Pancreas (tissue), 10 donors: ENCODE data around the gene B9D2. TPM values are rescaled to one million over a fixed set of nuclear protein-coding genes. Genes with fewer than 3 reads are reported as not detected.

Experiments used
- ATAC-seq, 4 donors: fragments of 200-7000 bp; cut with Tn5 transposase; one replicate each; pipeline versions ENCODE4 v1.8.0 to v1.9.1; 2020; ENCODE audit warnings: mild to moderate bottlenecking in 4 of 4, moderate library complexity in 4 of 4
- DNase-seq, 6 donors: peaks; one replicate each; pipeline ENCODE4 v3.0.0-alpha.2; 2020
- FAIRE-seq: peaks from 2 replicates; lab custom pipeline; 2012; peaks lifted over from hg19 to GRCh38; lab: Jason Lieb, UNC
- H3K27ac ChIP-seq, 4 donors: fragments of 200-600 bp; sonication (generic); 1 replicate in 3 of 4; 2 replicates in 1 of 4; pipeline versions ENCODE4 v1.5.0 to v1.8.0; 2020
- H3K27me3 ChIP-seq, 4 donors: fragments of 200-600 bp; one replicate each; pipeline ENCODE4 v1.8.0; 2021
- H3K36me3 ChIP-seq, 3 donors: fragments of 200-600 bp; sonication (generic) in 1 of 3; one replicate each; pipeline versions ENCODE4 v1.5.0 to v1.8.0; 2020 to 2021
- H3K4me1 ChIP-seq, 3 donors: fragments of 200-600 bp; one replicate each; pipeline ENCODE4 v1.8.0; 2021
- H3K4me3 ChIP-seq, 4 donors: fragments of 200-600 bp; sonication (generic) in 2 of 4; one replicate each; pipeline versions ENCODE4 v1.5.0 to v1.8.0; 2020 to 2021
- H3K9me3 ChIP-seq, 4 donors: fragments of 200-600 bp; one replicate each; pipeline ENCODE4 v1.8.0; 2021
- CTCF ChIP-seq, 4 donors: fragments of 200-600 bp; sonication (generic) in 3 of 4; IDR thresholded peaks; one replicate each; pipeline versions ENCODE4 v1.5.0 to v1.8.0; 2021; ENCODE audit warnings: antibody characterized with exemption in 4 of 4
- WGBS, 2 donors: extraction: QIAGEN DNeasy Blood & Tissue Kit; methylation state at CpG; one replicate each; pipeline ENCODE4 v1.1.7; 2013; 5-methylcytosine and 5-hydroxymethylcytosine counted together
- intact Hi-C, 3 donors: fragments of 100-400 bp; cut with DNase I; formaldehyde crosslinking; loops; one replicate each; pipeline versions ENCODE4 v1.11.1 to v1.14.2; 2022
- polyA plus RNA-seq, 2 donors: library from polyadenylated mRNA; stranded (reverse); fragments of 200-250 nt; gene quantifications; one replicate each; pipeline ENCODE4 v1.2.3, GENCODE V29; 2013
- total RNA-seq, 6 donors: library from RNA; stranded (reverse); fragmentation: NEBNext Ultra II Directional in 4 of 6; extraction: Animal tissue kit (Norgen Biotek cat#: 25700) in 4 of 6; gene quantifications; one replicate each; pipeline versions ENCODE4 v1.2.1 to v1.2.4, GENCODE V29; 2021 to 2023
- donor health status: healthy with polysubstance abuse.
- donor health status: DM: no; HTN: no; CAD: no; lungs with moderate emphysema.
- donor health status: DM: no; HTN: no; CAD: no.
- donor health status: control.
- donor health status: control.
- donor health status: Bipolar disorder and iron deficiency.
- donor health status: DM: yes; HTN: yes; CAD: no.
- donor health status: DM: no; HTN: no; CAD: no.
- donor health status: DM: no; HTN: no; CAD: no.
- donor health status: DM: yes; HTN: yes; CAD: no.

Gene B9D2
- total and polyA plus RNA-seq, 8 donors, result 1.5 to 7.5 (median 3.1) TPM

GRCh38 chr19:41307954-41308449 lies 55.9 kb downstream of the B9D2 start:
- 42% methylated on average over 4 of the region's 4 CpGs for WGBS, 2 donors
- intact Hi-C loops, result loop anchor here in 1 of 3 donors (10.0 kb wide), 1 partner anchor 103 kb away; no protein-coding TSS in a partner anchor
- Histone ChIP-seq H3K36me3 (peaks cover 7 to 40% (median 31%) of the 10 kb centered on the region in 3 donors), H3K4me1 (peaks cover 6 to 25% (median 6%) of the 10 kb centered on the region in 3 donors), H3K27me3 (no peaks in the 10 kb centered on the region), H3K9me3 (no peaks in the 10 kb centered on the region), H3K27ac (peak overlapping the region in 3 of 4 donors; percentile 88 to 98 (median 95)), H3K4me3 (no peak overlapping the region)
- ATAC-seq (no peak), DNase-seq (peak in 1 of 6 donors; percentile 43), FAIRE-seq (no peak)
- no peak for TF ChIP-seq CTCF (IDR thresholded peaks at IDR 0.05)

- peaks cover 7 to 46% (median 38%) of the 10 kb centered on the region in 3 donors for H3K36me3 ChIP-seq
- no peak for DNase-seq
- WGBS, 2 donors, result 71 to 74% methylated on average over 8 of the region's 8 CpGs
- ATAC-seq, result no peak
- TF ChIP-seq CTCF (IDR thresholded peaks at IDR 0.05), result no peak
- H3K4me1 ChIP-seq, result peaks cover 6 to 25% (median 6%) of the 10 kb centered on the region in 3 donors
- intact Hi-C loops, result loop anchor here in 1 of 3 donors (10.0 kb wide), 1 partner anchor 102 kb away; no protein-coding TSS in a partner anchor
- H3K4me3 ChIP-seq, result no peak overlapping the region
- H3K9me3 ChIP-seq, result no peaks in the 10 kb centered on the region
- H3K27ac ChIP-seq, result peak overlapping the region in 2 of 4 donors; percentile 88 to 98
- H3K27me3 ChIP-seq, result no peaks in the 10 kb centered on the region
- no peak for FAIRE-seq
Observed at GRCh38 chr19:41307090-41307875, 56.7 kb downstream of the B9D2 start.

GRCh38 chr19:41305927-41306793 lies 57.8 kb downstream of the B9D2 start:
- no peak for TF ChIP-seq CTCF (IDR thresholded peaks at IDR 0.05)
- Histone ChIP-seq H3K9me3 (no peaks in the 10 kb centered on the region), H3K4me1 (peaks cover 6 to 16% (median 6%) of the 10 kb centered on the region in 3 donors), H3K27ac (no peak overlapping the region), H3K4me3 (no peak overlapping the region), H3K27me3 (no peaks in the 10 kb centered on the region), H3K36me3 (peaks cover 7 to 52% (median 38%) of the 10 kb centered on the region in 3 donors)
- intact Hi-C loops, result loop anchor here in 1 of 3 donors (10.0 kb wide), 1 partner anchor 101 kb away; no protein-coding TSS in a partner anchor
- FAIRE-seq, result no peak
- DNase-seq, result peak in 1 of 6 donors; percentile 40
- ATAC-seq, result no peak
- 82 to 84% methylated on average over 12 to 13 of the region's 13 CpGs for WGBS, 2 donors

GRCh38 chr19:41304706-41305483 lies 59.1 kb downstream of the B9D2 start:
- intact Hi-C loops, result loop anchor here in 1 of 3 donors (10.0 kb wide), 1 partner anchor 100 kb away; no protein-coding TSS in a partner anchor
- Histone ChIP-seq H3K27me3 (no peaks in the 10 kb centered on the region), H3K36me3 (peaks cover 7 to 64% (median 38%) of the 10 kb centered on the region in 3 donors), H3K27ac (no peak overlapping the region), H3K9me3 (no peaks in the 10 kb centered on the region), H3K4me3 (no peak overlapping the region), H3K4me1 (peaks cover 6 to 13% (median 6%) of the 10 kb centered on the region in 3 donors)
- FAIRE-seq (no peak), DNase-seq (peak in 1 of 6 donors; percentile 17), ATAC-seq (no peak)
- WGBS, 2 donors, result 81 to 86% methylated on average over 4 of the region's 4 CpGs
- TF ChIP-seq CTCF (IDR thresholded peaks at IDR 0.05), result no peak
